GM12873 (cell line): Measurements from ENCODE around the gene COG8.
A peak's percentile ranks its signal among the peaks of the same experiment; 100 is the strongest.

ENCODE experiments used
- TF ChIP-seq, protein P1 (sequence below): IDR thresholded peaks from 2 replicates; pipeline ENCODE4 v1.5.1; 2012; ENCODE audit warnings: low read depth, mild to moderate bottlenecking, moderate library complexity, low read length, control low read depth; ENCODE audit not compliant: insufficient read depth; ENCODE audit errors: missing control alignments

Gene COG8

DNA sequence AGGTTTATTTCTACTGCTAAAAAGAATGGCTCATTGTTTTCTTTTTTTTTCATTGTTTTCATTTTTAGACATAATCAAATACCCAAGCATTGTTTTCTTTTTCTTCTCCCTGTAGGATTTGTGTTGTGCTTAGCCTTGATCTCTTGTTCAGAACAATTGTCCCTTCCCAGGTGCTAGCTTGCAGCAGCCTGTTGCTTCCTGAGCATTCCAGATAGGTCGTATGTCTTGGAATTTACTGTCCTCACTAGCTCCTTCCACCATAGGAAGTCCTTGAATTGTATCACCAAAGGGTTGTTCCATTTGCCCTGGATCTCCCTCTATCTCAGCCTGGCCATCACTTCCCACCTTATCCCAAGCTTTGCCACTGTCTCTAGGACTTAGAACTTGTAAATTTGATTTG, 38.2 kb downstream of the COG8 start:
- TF ChIP-seq, protein P1, sequence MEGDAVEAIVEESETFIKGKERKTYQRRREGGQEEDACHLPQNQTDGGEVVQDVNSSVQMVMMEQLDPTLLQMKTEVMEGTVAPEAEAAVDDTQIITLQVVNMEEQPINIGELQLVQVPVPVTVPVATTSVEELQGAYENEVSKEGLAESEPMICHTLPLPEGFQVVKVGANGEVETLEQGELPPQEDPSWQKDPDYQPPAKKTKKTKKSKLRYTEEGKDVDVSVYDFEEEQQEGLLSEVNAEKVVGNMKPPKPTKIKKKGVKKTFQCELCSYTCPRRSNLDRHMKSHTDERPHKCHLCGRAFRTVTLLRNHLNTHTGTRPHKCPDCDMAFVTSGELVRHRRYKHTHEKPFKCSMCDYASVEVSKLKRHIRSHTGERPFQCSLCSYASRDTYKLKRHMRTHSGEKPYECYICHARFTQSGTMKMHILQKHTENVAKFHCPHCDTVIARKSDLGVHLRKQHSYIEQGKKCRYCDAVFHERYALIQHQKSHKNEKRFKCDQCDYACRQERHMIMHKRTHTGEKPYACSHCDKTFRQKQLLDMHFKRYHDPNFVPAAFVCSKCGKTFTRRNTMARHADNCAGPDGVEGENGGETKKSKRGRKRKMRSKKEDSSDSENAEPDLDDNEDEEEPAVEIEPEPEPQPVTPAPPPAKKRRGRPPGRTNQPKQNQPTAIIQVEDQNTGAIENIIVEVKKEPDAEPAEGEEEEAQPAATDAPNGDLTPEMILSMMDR = no peak

DNA sequence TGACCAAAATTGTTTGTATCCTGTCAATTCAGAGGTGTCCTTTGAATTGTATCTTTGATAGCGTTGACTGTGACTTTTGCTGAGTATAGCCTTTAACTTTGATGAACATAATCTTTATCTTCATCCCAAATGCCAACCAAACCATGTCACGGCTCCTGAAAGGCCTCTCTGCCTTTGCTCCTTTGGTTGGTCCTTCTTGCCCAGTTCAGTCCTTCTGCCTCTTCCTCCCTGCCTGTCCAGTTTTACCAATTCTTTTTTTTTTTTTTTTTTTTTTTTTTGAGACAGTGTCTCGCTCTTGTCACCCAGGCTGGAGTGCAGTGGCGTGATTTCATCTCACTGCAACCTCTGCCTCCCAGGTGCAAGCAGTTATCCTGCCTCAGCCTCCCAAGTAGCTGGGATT, 41.1 kb downstream of the COG8 start:
- TF ChIP-seq, protein P1 = no peak

DNA sequence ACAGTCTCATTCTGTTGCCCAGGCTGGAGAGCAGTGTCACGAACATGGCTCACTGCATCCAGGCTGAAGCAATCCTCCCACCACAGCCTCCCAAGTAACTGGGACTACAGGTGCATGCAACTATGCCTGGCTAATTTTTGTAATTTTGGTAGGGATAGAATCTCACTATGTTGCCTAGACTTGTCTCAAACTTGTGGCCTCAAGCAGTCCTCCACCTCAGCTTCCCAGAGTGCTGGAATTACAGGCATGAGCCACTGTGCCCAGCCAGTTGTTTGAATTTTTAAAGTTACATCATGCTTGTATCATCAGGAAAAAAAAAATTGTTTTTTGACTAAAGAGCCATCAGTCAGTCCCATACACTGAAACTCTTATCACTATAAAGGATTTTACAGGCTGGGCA, 45.3 kb downstream of the COG8 start:
- TF ChIP-seq, protein P1 = no peak

DNA sequence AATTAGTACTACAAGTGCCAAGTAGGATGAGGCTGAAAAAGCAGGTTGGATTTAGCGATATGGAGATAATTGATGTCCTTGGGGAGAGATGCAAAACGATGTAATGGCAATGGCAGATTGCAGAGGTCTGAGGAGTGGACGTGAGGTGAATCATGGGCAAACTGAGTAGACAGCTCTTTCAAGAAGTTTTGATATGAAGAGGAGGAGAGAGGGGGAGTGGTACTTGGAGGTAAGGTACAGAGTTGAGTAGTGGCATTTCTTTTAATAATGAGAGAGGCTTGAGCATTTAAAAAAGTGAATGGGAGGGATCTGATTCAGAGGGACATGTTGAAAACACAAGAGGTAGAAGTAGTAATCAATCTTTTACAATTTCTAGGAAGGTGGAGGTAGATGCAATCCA, 46.0 kb downstream of the COG8 start:
- TF ChIP-seq, protein P1 = no peak

DNA sequence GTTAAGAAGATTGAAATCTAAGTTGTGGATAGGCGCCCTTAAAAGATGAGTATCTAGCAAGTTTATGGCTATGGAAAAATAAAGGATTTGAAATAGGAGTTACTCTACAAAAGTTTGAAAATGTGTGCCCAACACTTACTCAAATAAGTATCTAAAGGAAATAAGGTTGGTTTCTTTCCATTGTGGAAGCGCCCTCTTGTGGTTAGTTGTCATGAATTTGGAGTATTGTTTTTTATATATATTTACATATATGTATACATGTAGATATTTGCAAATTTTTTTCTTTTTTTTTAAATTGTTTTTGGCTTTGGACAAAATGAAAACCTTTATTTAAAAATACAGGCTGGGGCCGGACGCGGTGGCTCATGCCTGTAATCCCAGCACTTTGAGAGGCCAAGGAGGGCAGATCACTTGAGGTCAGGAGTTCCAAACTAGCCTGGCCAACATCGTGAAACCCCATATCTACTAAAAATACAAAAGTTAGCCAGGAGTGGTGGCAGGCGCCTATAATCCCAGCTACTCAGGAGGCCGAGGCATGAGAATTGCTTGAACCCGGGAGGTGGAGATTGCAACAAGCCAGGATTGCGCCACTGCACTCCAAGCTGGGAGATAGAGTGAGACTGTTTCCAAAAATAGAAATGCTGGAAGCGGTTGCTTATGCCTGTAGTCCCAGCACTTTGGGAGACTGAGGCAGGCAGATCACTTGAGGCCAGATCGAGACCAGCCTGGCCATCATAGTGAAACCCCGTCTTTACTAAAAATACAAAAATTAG, 52.2 kb downstream of the COG8 start:
- TF ChIP-seq, protein P1 = peak; percentile 41

DNA sequence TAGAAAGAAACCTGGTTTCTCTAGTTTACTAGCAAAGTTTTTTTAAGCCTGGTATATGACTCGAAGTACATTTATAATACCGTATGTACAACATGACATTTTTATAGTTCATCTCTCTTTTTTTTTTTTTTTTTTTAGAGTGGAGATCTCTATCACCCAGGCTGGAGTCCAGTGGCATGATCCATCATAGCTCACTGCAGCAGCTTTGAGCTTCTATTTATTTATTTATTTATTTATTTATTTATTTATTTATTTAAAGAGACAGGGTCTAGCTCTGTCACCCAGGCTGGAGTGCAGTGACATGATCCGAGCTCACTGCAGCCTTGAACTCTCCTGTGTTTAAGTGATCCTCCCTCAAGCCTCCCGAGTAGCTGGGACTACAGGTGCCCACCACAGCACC, 54.1 kb downstream of the COG8 start:
- TF ChIP-seq, protein P1 = no peak

DNA sequence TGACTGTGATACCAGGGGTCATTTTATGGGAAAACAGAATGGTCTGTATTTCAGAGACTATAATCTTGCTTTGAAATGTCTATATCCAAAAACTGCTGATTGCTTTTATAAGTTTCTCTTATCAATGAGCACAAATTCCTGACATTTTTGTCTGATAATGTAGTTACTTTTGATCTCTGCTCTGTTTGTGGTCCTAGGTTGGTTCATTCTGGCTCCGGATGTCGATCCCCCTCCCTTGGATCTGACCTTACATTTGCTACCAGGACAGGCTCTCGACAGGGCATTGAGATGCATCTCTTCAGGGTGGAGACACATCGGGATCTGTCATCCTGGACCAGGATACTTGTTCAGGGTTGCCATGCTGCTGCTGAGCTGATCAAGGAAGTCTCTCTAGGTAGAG, 55.5 kb downstream of the COG8 start:
- TF ChIP-seq, protein P1 = no peak

DNA sequence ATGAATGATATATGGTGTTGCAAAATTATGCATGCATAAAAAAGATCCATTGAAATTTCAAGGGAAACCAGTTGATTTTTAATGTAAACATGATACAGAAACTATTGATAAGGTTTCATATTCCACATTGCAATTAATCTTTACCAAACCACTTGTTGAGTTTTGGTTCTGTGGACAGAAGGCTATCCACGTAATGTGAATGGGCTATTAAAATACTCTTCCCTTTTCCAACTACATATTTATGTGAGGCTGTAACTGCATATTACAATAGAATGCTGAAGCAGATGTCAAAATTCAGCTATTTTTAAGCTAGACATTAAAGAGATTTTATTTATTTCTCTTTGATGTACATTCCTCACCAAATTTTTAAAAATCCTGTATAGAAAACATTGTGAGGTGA, 62.0 kb downstream of the COG8 start:
- TF ChIP-seq, protein P1 = no peak
